Retinal pigment epithelial cell (primary cell): Measurements from ENCODE around the gene AMER3.
"Not testable (repeated sequence)": the region's sequence is repeated elsewhere in the genome, so short reads cannot be mapped to it uniquely, and the experiment has no call there.

Source experiments
- DNase-seq: peaks from one replicate; pipeline ENCODE4 v3.0.0-alpha.2; 2010; ENCODE audit warnings: low read depth
- H3K4me3 ChIP-seq: 2 replicates; pipeline ENCODE4 v1.5.1; 2011; ENCODE audit warnings: mild to moderate bottlenecking, low read length, control low read depth, moderate library complexity
- CTCF ChIP-seq: conservative IDR thresholded peaks from 2 replicates; pipeline ENCODE4 v1.5.1; 2011; ENCODE audit warnings: low read depth, low read length, control low read depth, inconsistent platforms

AMER3 gene

DNA sequence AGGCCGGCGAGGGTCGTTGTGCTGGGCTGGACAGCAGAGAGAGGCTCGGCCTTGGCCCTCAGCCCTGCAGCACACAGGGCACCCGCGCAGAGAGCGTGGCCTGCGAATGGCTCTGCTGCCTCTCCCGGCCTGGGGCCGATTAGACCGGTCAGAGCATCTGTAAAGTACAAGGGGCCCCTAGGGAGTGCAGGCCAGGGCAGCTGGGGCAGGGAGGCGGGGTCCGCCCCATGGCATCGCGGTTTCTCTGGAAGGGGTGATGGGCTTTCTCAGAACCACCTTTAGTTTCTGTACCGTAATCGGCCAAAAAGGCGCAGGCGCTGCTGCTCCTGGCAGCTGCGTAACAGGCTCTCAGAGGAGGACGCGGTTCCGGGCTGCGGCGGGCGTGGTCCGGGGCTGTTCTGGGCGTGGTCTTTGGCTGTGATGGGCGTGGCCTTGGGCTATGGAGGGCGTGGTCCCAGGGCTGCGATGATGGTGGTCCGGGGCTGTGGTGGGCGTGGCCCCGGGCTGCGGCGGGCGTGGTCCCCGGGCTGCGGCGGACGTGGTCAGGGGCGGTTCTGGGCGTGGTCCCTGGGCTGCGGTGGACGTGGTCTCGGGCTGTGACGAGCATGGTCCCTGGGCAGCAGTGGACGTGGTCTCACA is 27.9 kb upstream of the AMER3 start:
- peak overlapping the region; percentile 61 for H3K4me3 ChIP-seq
- TF ChIP-seq CTCF = no peak
- DNase-seq = peak; percentile 16

DNA sequence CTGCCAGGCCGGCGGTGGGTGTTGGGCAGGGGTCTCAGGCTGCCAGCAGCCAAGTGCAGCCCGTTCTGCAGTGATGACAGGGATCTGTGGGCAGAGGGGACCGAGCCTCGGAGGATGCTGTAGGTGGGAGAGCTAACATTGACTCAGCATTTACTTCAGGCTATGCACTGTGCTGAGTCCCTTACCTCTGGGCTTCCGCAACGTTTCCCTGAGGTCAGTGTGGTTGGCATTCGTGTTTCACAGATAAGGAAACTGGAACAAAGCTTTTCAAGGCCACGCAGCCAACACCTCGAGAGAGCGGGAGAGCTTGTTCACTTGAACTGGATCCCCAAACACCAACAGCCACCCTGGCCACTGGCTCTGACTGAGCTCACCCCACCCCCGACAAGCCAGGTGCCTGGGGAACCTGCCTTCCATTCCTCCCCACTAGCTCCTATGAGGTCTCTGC is 27.3 kb upstream of the AMER3 start:
- no peak for TF ChIP-seq CTCF
- H3K4me3 ChIP-seq = peak overlapping the region; percentile 61
- DNase-seq = no peak

GRCh38 chr2:130728549-130729316 is 26.6 kb upstream of the AMER3 start, which contains the start of gene GPR148:
Gene GPR148 (plus strand): TSS chr2:130729070. CDS start chr2:130729152, 82 bp downstream.
- DNase-seq = no peak
- peak within 1 kb of the TSS; percentile 61 for H3K4me3 ChIP-seq
- no peak for TF ChIP-seq CTCF

DNA sequence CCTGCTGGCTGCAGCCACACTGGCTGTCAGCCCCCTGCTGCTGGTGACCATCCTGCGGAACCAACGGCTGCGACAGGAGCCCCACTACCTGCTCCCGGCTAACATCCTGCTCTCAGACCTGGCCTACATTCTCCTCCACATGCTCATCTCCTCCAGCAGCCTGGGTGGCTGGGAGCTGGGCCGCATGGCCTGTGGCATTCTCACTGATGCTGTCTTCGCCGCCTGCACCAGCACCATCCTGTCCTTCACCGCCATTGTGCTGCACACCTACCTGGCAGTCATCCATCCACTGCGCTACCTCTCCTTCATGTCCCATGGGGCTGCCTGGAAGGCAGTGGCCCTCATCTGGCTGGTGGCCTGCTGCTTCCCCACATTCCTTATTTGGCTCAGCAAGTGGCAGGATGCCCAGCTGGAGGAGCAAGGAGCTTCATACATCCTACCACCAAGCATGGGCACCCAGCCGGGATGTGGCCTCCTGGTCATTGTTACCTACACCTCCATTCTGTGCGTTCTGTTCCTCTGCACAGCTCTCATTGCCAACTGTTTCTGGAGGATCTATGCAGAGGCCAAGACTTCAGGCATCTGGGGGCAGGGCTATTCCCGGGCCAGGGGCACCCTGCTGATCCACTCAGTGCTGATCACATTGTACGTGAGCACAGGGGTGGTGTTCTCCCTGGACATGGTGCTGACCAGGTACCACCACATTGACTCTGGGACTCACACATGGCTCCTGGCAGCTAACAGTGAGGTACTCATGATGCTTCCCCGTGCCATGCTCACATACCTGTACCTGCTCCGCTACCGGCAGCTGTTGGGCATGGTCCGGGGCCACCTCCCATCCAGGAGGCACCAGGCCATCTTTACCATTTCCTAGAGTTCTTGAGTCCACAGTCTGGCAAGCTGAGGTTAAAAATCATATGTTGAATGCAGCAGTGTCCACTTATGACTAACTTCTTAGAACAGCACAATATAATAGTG is 25.7 kb upstream of the AMER3 start:
- TF ChIP-seq CTCF = no peak
- H3K4me3 ChIP-seq = no peak overlapping the region
- no peak for DNase-seq

DNA sequence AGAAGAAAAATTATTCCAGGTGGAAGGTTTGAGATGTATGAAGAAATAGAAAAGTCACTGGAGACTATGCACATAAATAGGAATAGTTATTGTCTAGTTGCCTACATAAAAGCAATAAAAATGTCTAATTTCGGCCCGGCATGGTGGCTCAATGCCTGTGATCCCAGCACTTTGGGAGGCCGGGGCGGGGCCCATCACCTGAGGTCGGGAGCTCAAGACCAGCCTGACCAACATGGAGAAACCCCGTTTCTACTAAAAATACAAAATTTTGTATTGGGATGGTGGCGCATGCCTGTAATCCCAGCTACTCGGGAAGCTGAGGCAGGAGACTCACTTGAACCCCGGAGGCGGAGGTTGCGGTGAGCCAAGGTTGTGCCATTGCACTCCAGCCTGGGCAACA is 23.1 kb upstream of the AMER3 start:
- H3K4me3 ChIP-seq, DNase-seq: not testable (repeated sequence)

GRCh38 chr2:130735200-130735599 is 20.1 kb upstream of the AMER3 start:
- no peak for DNase-seq
- H3K4me3 ChIP-seq = no peak overlapping the region
- no peak for TF ChIP-seq CTCF

DNA sequence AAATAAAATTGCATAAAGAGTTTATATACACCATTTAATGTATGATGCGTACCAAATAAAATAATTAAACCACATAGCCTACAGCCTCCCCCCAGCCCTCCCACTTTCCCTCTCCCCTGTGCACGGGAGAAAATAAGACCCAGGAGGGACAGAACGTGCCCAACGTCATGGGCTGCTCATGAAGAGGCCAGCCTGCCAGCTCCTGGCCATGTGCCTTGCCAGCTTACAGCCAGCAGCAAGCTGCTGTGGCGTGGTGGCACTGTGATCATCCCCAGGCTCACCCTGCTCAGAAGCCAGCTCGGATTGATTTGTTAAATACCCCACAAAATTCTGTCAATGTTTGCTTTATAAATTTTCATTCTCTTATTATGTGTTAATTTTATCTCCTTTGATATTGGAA is 18.9 kb upstream of the AMER3 start:
- DNase-seq = no peak
- no peak overlapping the region for H3K4me3 ChIP-seq
- TF ChIP-seq CTCF = no peak
